ENCODE data around the gene CLPTM1L.

GRCh38 chr5:1332461-1333001 lies 12.4 kb downstream of the CLPTM1L start:
- TF ChIP-seq CTCF (IDR thresholded peaks at IDR 0.05) (no peak), EP300 (IDR thresholded peaks at IDR 0.05) (no peak)
